Activated CD8-positive, alpha-beta memory T cell treated with anti-CD3 and anti-CD28 coated beads, Interleukin-2, amount 10 ng/mL, durations not matched to agents 7 days and 5 days (primary cell): Measurements from ENCODE around the gene ITGA2B. TPM values are rescaled to one million over a fixed set of nuclear protein-coding genes. Genes with fewer than 3 reads are reported as not detected.

Source experiments
- ATAC-seq: fragments of 150-1000 bp; cut with Tn5 transposase; one replicate; pipeline ENCODE4 v1.10.0; 2021; ENCODE audit warnings: moderate library complexity
- CTCF ChIA-PET: fragments of 350-600 bp; sonication (Branson Sonifier 250); formaldehyde crosslinking; loops from one replicate; lab custom pipeline; 2021; ENCODE audit warnings: antibody characterized with exemption; lab: Charles Lee
- DNase-seq: peaks from one replicate; pipeline ENCODE4 v3.0.0-alpha.2; 2020
- H3K27ac Mint-ChIP-seq: one replicate; pipeline ENCODE4 v1.8.0; 2021; ENCODE audit warnings: mild to moderate bottlenecking, mixed read lengths
- H3K27me3 Mint-ChIP-seq: one replicate; pipeline ENCODE4 v1.8.0; 2021; ENCODE audit warnings: mixed read lengths
- H3K36me3 Mint-ChIP-seq: one replicate; pipeline ENCODE4 v1.8.0; 2021; ENCODE audit warnings: mild to moderate bottlenecking, mixed read lengths
- H3K4me1 Mint-ChIP-seq: one replicate; pipeline ENCODE4 v1.8.0; 2021; ENCODE audit warnings: mixed read lengths
- H3K4me3 Mint-ChIP-seq: one replicate; pipeline ENCODE4 v1.8.0; 2021; ENCODE audit warnings: mild to moderate bottlenecking, moderate library complexity, mixed read lengths
- H3K9me3 Mint-ChIP-seq: one replicate; pipeline ENCODE4 v1.8.0; 2022; ENCODE audit warnings: low read depth, mixed read lengths
- total RNA-seq, 2 experiments: library from RNA; stranded (reverse); gene quantifications; one replicate each; pipeline ENCODE4 v1.2.3, GENCODE V29; 2021

The ITGA2B gene
- under 1 TPM; 0.09 to 0.44 TPM for total RNA-seq

DNA sequence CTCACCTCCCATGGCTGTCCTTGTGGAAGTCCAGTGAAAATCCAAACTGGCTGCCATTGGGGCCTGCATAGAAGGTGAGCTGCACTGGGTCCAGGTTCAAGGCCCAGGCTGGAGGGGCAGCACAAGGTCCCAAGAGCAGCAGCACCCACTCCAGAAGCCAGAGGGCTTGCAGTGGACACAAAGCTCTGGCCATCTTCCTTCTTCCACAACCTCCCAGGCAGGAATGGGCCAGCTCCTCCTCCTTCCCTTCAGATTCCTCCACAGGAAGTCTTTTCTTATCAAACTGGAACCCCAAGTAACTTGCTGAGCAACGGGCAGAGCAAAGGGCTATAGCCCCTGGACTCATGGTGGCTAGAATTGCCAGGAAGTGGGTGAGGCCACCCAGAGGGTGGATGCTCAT is at the start of gene ITGA2B:
ITGA2B (minus strand) TSS at position 369 of the 400 bp plus-strand sequence; CDS start at position 193, 176 bp downstream.
- ATAC-seq = no peak
- CTCF ChIA-PET = no interaction called here
- DNase-seq = no peak
- H3K36me3 Mint-ChIP-seq = no peaks in the 10 kb centered on the region
- H3K27ac Mint-ChIP-seq = no peak within 1 kb of the TSS
- no peak within 1 kb of the TSS for H3K4me3 Mint-ChIP-seq
- H3K9me3 Mint-ChIP-seq = no peaks in the 10 kb centered on the region
- peaks cover 27% of the 10 kb centered on the region for H3K4me1 Mint-ChIP-seq
- peaks cover 15% of the 10 kb centered on the region for H3K27me3 Mint-ChIP-seq

DNA sequence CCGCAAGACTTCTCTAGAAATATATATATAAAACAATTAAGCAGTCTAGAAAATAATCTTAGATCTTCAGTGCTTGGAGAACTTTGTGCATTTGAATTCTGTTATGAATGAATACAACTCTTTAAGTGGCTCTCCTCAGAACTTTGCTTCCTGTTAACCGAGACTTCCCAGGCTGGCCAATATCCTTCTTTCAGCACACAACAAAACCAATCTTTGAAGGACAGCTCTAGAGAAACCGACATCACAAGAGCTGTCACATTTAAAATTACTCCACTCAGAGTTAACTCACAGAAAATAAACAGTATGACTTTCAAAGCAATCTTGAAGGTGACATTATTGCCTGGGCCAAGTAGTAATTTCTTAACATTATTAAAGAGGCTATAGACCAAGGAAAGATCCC is 49.7 kb upstream of the ITGA2B start:
- peaks cover 19% of the 10 kb centered on the region for H3K4me1 Mint-ChIP-seq
- DNase-seq (no peak), ATAC-seq (no peak)
- peak overlapping the region; percentile 38 for H3K27ac Mint-ChIP-seq
- H3K27me3 Mint-ChIP-seq = no peaks in the 10 kb centered on the region
- no peak overlapping the region for H3K4me3 Mint-ChIP-seq
- no peaks in the 10 kb centered on the region for H3K9me3 Mint-ChIP-seq
- peaks cover 15% of the 10 kb centered on the region for H3K36me3 Mint-ChIP-seq
- CTCF ChIA-PET = no interaction called here

DNA sequence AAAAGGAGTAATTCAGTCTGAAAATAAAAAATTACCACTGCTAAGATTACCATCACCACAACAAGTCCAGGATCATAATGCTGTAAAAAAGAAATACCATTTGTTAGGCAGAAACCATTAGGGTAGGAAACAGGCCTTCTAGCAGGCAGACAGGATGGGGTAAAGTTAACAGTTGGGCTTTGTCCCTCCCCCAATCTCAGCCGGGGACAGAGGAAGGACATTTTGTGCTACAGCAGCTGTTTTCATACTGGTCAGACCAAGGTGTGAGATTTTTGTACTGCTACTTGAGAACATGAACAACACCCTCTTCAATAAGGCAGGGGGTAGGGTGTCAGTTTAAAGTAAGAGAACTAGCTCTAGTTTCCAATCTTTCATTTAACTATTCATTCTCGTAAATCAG is 49.2 kb upstream of the ITGA2B start:
- Mint-ChIP-seq H3K27ac (peak overlapping the region; percentile 52), H3K4me3 (no peak overlapping the region), H3K27me3 (no peaks in the 10 kb centered on the region), H3K36me3 (peaks cover 17% of the 10 kb centered on the region), H3K9me3 (no peaks in the 10 kb centered on the region), H3K4me1 (peaks cover 19% of the 10 kb centered on the region)
- ATAC-seq (peak; percentile 69), DNase-seq (peak; percentile 63)
- CTCF ChIA-PET = no interaction called here

DNA sequence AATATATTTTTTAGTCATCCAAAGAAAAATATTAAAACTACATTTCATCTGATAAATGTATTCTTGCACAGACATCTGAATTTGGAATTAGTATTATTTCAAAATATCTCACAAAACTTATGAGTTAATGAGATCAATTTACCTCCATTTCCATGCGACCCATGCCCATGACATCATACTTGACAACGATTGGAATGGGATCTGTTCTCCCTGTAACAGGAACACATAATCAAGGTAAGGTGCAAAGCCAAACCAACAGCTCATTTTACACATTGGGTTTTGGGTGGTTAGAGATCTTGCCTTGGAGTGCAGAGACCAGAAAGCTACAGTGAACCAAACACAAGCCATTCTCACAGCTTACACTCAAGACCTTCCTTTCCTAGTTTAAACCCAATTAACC is 46.9 kb upstream of the ITGA2B start:
- ATAC-seq = no peak
- Mint-ChIP-seq H3K4me1 (peaks cover 19% of the 10 kb centered on the region), H3K27me3 (no peaks in the 10 kb centered on the region), H3K9me3 (no peaks in the 10 kb centered on the region), H3K27ac (no peak overlapping the region), H3K36me3 (peaks cover 31% of the 10 kb centered on the region), H3K4me3 (no peak overlapping the region)
- DNase-seq = no peak
- CTCF ChIA-PET = no interaction called here

DNA sequence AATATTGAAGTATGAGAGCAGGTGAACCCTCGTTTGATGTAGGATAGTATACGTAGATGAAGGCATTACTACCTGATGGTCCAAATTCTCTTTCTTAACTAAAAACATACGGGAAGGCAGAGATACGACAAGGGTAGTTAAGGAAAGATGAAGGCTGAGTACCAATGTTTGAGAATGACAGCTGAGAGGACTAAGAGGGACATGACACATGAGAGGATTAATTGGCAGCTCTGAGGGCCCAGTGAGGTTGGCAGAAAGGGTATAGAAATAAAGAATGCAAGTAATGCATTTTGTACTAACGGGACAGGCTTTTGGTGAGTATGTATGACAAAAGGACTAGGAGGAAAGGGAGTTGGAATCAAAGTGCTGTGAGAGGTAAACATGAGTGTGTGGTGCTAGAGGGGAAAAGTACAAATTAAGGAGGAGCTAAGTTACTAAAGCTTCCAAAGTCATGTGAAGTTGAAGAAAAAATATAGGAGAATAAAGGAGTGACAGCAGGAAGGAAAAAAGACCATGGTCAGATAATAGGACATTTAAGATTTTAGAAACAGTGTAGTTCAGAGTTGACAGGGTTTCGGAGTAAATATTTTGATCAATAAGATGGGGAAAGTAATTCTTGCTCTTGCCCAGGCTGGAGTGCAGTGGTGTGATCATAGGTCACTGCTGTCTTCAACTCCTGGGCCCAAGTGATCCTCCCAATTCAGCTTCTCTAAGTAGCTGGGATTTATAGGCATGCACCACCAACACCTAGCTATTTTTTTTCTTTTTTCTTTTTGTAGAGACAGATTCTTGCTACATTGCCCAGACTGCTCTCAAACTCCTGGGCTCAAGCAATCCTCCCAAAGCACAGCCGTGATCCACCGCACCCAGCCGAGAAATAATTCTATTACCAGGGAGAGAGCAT is 43.1 kb upstream of the ITGA2B start:
- peaks cover 2% of the 10 kb centered on the region for H3K4me1 Mint-ChIP-seq
- no peak for DNase-seq
- peaks cover 32% of the 10 kb centered on the region for H3K36me3 Mint-ChIP-seq
- H3K27ac Mint-ChIP-seq = no peak overlapping the region
- no peaks in the 10 kb centered on the region for H3K9me3 Mint-ChIP-seq
- CTCF ChIA-PET = interaction anchor here (1.3 to 1.4 kb wide), 2 partner anchors 13 to 26 kb away, joined by 3 read pairs; no protein-coding TSS in a partner anchor
- no peaks in the 10 kb centered on the region for H3K27me3 Mint-ChIP-seq
- no peak overlapping the region for H3K4me3 Mint-ChIP-seq
- no peak for ATAC-seq

DNA sequence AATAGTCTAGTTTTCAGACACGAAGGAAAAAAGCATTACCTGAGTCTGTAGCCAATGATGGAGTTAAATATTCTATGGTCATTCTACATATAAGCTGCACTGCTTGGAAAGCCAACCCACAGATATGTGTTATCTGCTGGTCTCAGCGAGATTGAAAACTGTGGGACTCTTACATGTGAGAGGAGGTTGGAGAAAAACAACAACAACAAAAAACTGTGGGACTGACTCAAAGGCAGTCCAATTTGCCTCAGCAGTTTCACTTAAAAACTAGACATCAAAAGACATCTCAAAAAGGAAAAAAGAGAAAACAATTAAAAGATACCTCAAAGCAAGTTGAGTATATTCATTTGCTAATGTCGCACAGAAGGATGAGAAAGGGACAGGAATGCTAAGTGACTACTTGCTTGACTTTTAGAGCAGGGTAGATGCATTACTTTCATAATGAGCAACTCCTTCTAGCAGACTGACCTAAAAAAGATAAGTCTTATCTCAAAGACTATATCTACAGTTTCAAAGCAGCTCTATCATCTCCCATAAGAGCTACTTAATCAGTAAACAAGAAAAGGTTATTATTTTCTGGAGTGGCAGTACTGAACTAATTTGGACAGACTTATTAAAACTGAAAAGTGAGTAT is 35.5 kb upstream of the ITGA2B start:
- H3K4me3 Mint-ChIP-seq = no peak overlapping the region
- no peaks in the 10 kb centered on the region for H3K27me3 Mint-ChIP-seq
- no peaks in the 10 kb centered on the region for H3K9me3 Mint-ChIP-seq
- peaks cover 19% of the 10 kb centered on the region for H3K36me3 Mint-ChIP-seq
- DNase-seq (no peak), ATAC-seq (peak; percentile 61)
- CTCF ChIA-PET = interaction anchor here (1.2 to 1.3 kb wide), 2 partner anchors 9 to 30 kb away, joined by 3 read pairs; no protein-coding TSS in a partner anchor
- peak overlapping the region; percentile 64 for H3K27ac Mint-ChIP-seq
- peaks cover 23% of the 10 kb centered on the region for H3K4me1 Mint-ChIP-seq

DNA sequence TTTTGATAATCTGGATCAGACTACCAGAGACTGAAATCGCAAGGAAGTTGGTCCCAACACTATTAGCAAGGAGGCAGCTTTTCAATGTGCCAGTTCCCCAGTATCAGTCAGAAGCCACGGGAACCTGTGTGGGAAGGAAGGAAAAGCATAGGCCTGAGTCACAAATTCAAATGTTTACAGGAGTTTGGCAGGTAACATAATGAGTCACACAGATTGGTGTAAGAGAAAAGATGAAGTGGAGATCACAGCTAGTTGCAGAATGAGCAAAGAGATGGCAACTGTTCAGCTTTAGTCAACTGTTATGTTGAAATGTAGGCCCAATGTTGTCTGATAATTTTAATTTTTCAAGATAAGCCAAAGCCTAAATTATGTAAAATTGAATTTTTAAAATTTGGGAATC is 28.1 kb upstream of the ITGA2B start:
- H3K27ac Mint-ChIP-seq = no peak overlapping the region
- H3K36me3 Mint-ChIP-seq = peaks cover 21% of the 10 kb centered on the region
- peaks cover 16% of the 10 kb centered on the region for H3K4me1 Mint-ChIP-seq
- H3K27me3 Mint-ChIP-seq = no peaks in the 10 kb centered on the region
- ATAC-seq (peak; percentile 27), DNase-seq (no peak)
- CTCF ChIA-PET = interaction anchor here (1.0 to 1.3 kb wide), 2 partner anchors 14 to 16 kb away, joined by 3 read pairs; no protein-coding TSS in a partner anchor
- H3K4me3 Mint-ChIP-seq = no peak overlapping the region
- H3K9me3 Mint-ChIP-seq = no peaks in the 10 kb centered on the region

- CTCF ChIA-PET = interaction anchor here (1.3 to 1.7 kb wide), 2 partner anchors 9 to 15 kb away, joined by 3 read pairs; no protein-coding TSS in a partner anchor
- H3K4me1 Mint-ChIP-seq = peaks cover 16% of the 10 kb centered on the region
- H3K36me3 Mint-ChIP-seq = peaks cover 21% of the 10 kb centered on the region
- no peak for ATAC-seq
- H3K27me3 Mint-ChIP-seq = no peaks in the 10 kb centered on the region
- H3K9me3 Mint-ChIP-seq = no peaks in the 10 kb centered on the region
- DNase-seq = no peak
- H3K27ac Mint-ChIP-seq = no peak overlapping the region
- H3K4me3 Mint-ChIP-seq = no peak overlapping the region
Observed at GRCh38 chr17:44416558-44417289, 27.3 kb upstream of the ITGA2B start.

DNA sequence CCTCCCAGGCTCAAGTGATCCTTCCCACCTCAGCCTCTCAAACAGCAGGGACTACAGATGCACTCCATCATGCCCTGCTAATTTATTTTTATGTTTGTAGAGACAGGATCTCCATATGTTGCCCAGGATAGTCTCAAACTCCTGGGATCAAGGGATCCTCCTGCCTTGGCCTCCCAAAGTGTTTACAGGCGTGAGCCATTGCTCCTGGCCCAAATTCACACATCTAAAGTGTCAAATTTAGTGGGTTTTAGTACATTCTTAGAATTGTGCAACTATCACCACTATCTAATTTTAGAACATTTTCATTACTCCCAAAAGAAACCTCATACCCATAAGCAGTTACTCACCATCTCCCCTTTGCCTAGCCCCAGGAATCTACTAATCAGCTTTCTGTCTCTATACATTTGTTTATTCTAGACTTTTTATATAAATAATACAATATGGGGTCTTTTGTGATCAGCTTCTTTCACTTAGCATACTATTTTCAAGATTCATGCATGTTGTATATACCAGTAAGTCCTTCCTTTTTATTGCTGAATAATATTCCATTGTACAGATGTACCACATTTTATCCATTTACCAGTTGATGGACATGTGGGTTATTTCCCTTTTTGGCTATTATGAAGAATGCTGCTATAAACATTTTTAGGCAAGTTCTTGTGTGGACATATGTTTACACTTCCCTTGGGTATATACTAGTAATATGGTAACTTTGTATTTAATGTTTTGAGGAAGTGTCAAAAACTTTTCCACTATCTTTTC is 25.1 kb upstream of the ITGA2B start:
- H3K4me1 Mint-ChIP-seq = peaks cover 12% of the 10 kb centered on the region
- H3K27me3 Mint-ChIP-seq = no peaks in the 10 kb centered on the region
- CTCF ChIA-PET = interaction anchor here (0.8 kb wide), 1 partner anchor 9 kb away, joined by 3 read pairs; no protein-coding TSS in a partner anchor
- no peak overlapping the region for H3K27ac Mint-ChIP-seq
- DNase-seq = no peak
- no peaks in the 10 kb centered on the region for H3K9me3 Mint-ChIP-seq
- no peak overlapping the region for H3K4me3 Mint-ChIP-seq
- ATAC-seq = no peak
- H3K36me3 Mint-ChIP-seq = peaks cover 20% of the 10 kb centered on the region

GRCh38 chr17:44409309-44410028 is 20.0 kb upstream of the ITGA2B start:
- Mint-ChIP-seq H3K27ac (no peak overlapping the region), H3K27me3 (no peaks in the 10 kb centered on the region), H3K36me3 (peaks cover 9% of the 10 kb centered on the region), H3K4me1 (no peaks in the 10 kb centered on the region), H3K4me3 (no peak overlapping the region), H3K9me3 (no peaks in the 10 kb centered on the region)
- DNase-seq = no peak
- no peak for ATAC-seq
- CTCF ChIA-PET = interaction anchor here (0.9 to 1.2 kb wide), 2 partner anchors 24 to 36 kb away, joined by 3 read pairs; no protein-coding TSS in a partner anchor

- H3K4me1 Mint-ChIP-seq = no peaks in the 10 kb centered on the region
- ATAC-seq (no peak), DNase-seq (no peak)
- no peak overlapping the region for H3K4me3 Mint-ChIP-seq
- no peaks in the 10 kb centered on the region for H3K9me3 Mint-ChIP-seq
- no peak overlapping the region for H3K27ac Mint-ChIP-seq
- CTCF ChIA-PET = interaction anchor here (1.2 kb wide), 1 partner anchor 23 kb away, joined by 3 read pairs; no protein-coding TSS in a partner anchor
- H3K36me3 Mint-ChIP-seq = peaks cover 9% of the 10 kb centered on the region
- no peaks in the 10 kb centered on the region for H3K27me3 Mint-ChIP-seq
Observed at GRCh38 chr17:44408786-44409185, 19.3 kb upstream of the ITGA2B start.
